ENCODE measurements around the gene MAP1S.

The MAP1S gene, protein sequence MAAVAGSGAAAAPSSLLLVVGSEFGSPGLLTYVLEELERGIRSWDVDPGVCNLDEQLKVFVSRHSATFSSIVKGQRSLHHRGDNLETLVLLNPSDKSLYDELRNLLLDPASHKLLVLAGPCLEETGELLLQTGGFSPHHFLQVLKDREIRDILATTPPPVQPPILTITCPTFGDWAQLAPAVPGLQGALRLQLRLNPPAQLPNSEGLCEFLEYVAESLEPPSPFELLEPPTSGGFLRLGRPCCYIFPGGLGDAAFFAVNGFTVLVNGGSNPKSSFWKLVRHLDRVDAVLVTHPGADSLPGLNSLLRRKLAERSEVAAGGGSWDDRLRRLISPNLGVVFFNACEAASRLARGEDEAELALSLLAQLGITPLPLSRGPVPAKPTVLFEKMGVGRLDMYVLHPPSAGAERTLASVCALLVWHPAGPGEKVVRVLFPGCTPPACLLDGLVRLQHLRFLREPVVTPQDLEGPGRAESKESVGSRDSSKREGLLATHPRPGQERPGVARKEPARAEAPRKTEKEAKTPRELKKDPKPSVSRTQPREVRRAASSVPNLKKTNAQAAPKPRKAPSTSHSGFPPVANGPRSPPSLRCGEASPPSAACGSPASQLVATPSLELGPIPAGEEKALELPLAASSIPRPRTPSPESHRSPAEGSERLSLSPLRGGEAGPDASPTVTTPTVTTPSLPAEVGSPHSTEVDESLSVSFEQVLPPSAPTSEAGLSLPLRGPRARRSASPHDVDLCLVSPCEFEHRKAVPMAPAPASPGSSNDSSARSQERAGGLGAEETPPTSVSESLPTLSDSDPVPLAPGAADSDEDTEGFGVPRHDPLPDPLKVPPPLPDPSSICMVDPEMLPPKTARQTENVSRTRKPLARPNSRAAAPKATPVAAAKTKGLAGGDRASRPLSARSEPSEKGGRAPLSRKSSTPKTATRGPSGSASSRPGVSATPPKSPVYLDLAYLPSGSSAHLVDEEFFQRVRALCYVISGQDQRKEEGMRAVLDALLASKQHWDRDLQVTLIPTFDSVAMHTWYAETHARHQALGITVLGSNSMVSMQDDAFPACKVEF

DNA sequence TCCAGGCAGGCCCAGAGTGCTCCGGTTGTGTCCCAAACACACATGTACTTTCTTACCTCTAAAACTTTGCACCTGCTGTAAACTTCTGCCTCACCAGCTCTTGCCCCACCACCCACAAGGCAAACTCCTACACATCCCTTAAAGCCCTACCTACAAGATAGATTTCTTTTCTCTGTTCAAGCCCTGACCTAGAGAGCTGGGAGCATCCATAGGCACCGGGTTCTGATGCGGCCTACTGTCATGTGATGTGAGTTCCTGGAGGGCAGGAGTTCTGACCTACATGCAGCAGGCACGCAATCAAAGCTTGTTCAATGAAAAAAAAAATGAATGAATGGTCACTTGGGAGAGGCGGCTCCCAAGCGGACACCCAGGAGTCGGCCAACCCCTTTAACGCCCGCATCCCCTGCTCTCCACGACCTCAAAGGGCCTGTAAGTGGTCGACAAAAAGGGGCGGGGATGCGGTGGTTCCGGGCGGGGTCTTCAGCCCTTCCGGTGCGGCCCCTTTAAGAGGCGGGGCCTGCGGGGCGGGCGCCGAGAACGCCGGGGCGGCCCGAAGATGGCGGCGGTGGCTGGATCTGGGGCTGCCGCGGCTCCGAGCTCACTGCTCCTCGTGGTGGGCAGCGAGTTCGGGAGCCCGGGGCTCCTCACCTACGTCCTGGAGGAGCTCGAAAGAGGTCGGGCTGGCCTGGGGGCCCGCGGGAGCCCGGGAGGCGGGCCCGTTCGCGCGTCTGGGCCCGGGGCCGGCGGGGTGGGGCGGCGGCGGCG, at the start of gene MAP1S:
TSS of gene MAP1S (plus strand) at position 534 of the 765 bp plus-strand sequence. CDS start at position 557, 23 bp downstream.
- DNase-seq: peak; percentile 50

DNA sequence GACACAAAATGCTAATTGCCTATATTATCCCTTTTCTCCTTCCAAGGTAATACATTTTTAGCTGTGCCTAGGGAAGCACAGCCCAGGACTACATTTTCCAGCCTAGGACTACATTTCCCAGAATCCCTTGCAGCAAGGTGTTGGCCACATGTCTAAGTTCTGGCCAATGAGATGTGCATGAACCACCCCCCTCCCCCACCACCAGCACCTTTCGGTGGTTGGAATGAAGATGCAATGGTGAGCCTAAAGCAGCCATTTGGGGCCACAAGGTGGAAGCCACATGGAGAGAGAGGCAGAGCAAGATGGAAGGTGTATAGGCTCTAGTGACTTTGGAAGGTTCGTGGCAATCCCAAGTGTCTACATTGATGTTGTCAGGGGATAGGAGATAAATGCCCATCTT, 47.4 kb upstream of the MAP1S start:
- DNase-seq: no peak

DNA sequence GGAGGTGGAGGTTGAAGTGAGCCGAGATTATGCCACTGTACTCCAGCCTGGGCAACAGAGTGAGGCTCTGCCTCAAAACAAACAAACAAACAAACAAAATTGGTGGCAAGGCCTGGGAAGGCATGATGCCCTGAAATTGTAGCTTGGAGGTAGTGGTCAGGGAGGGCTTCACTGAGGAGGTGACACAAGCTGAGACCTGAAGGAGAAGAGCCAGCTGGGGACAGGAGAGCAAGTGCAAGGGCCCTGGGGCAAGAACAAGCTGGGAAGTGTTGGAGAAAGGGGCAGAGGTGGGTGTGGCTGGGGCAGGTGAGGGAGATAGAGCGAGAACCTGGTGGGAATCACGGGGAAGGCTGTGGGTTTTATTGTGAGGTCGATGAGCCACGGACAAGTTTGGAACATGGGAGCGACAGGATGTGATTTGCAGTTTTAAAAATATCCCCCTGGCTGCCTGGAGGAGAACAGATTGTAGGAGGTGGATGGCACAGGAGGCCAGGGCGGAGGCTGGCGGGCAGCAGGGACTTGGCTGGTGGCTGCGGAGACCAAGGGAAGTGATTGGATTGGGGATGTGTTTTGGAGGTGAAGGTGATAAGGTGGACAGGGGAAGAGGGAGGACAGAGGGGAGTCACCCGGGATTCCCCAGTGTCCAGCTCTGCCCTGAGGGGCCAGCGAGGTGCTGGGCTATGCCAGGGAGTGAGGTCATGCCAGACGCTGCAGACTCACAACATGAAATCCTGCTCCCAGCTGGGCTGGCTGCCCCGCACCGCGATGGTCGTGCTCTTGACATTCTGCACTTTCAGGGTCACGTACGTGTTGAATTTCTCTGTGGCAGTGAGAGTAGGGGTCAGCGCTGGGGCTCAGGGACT, 45.1 kb upstream of the MAP1S start:
- no peak for DNase-seq

DNA sequence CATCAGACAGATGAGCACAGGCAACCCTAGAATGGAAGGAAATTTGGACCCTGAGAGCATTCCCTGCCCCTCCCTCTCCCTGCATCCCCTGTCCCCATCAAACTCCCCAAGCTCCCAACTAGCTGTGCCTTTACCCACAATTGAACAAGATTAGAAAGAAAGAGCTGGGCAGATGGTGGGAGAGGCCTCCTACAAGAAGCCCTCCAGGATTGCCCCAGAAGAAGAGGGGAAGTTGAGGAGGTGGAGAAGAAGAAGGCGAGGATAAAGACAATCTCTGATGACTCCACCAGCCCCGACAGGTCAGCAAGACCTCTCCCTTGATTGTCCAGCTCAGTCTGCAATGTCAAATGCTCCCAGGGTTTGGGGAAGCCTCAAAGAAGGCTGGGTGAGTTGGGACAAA, 43.0 kb upstream of the MAP1S start:
- DNase-seq: no peak

DNA sequence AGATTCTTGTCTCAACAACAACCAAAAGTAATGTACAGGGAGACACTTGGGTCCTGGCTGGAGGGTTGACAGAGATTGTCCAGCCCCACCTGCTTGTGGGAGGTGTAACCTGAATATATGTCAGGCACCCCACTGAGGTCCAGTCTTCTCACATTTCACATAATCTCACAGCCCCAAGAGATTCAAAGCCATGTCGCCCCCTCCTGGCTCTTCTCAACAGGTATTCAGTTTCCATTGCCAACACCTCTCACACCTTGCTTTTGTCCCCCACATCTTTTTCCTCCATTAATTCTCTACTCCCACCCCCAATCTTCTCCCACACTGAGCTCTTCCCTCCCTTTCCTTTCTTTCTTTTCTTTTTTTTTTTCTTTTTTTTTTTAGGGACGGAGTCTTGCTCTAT, 42.3 kb upstream of the MAP1S start:
- no peak for DNase-seq

DNA sequence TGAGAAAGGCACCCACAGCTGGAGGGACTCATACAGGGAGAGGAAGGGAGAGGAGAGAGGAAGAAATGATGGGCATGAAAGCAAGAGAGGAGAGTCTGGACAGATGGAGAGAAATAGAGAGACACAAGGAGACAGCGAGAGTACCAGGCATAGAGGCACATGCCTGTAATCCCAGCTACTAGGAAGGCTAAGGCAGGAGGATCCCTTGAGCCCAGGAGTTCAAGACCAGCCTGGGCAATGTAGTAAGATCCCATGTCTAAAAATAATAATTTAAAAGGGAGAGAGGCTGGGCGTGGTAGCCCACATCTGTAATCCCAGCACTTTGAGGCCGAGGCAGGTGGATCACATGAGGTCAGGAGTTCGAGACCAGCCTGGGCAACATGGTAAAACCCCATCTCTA, 40.4 kb upstream of the MAP1S start:
- no peak for DNase-seq

DNA sequence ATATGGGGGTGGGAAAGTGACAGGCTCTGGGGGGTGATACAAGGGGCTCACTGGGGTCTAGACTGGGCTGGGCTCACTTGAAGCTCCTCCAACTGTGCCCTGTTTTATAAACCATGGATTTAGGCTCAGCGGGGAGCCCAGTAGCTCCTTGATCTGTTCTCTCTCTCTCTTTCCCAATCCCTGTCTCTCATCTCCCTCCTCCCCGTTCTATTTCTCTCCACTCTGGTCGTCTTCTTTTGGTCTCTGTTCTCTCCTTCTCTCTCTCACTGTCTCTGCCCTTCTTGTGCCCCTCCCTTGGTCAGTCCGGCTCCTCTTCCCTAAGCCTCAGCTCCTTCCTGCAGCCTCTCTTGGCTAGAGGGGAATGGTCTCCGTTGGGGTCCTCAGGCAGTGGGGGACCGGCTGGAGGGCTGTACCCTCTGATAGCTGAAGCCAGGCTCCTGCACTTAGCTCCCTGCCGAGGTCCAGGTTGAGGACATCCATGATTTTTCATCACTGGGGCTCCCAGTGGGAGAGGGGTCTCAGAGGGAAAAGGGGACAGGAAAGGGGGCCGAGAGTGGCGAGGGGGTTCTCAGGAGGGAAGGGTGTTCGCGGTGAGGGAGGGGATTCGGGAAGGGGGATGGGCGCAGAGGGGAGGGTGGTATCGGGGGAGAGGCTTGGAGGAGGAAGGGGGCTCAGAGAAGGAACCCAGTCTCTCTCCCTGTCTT, 39.6 kb upstream of the MAP1S start:
- DNase-seq: no peak

DNA sequence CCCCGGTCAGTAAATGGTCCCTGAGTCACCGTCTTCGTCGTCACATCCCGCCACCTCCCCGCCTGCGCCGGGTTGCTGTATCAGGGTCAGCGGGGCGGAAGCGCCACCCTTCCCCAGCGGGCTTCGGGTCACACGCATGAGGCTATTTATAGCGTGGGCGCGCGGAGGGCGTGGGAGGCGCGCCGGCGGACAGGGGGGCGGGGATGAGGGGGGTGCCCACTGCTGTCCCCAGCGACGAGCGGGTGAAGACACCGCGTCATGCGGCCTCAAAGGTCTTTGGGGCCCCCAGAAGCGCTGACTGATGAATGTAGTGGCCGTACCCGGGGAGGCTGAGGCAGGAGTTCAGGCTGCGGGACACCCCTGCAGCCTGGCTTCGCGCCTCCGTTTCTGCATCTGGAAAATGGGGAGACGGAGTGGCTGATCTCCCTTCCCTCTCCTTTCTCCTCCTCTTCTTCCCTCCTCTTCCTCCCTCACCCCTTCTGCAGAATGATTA, 39.0 kb upstream of the MAP1S start:
- DNase-seq: peak; percentile 49

DNA sequence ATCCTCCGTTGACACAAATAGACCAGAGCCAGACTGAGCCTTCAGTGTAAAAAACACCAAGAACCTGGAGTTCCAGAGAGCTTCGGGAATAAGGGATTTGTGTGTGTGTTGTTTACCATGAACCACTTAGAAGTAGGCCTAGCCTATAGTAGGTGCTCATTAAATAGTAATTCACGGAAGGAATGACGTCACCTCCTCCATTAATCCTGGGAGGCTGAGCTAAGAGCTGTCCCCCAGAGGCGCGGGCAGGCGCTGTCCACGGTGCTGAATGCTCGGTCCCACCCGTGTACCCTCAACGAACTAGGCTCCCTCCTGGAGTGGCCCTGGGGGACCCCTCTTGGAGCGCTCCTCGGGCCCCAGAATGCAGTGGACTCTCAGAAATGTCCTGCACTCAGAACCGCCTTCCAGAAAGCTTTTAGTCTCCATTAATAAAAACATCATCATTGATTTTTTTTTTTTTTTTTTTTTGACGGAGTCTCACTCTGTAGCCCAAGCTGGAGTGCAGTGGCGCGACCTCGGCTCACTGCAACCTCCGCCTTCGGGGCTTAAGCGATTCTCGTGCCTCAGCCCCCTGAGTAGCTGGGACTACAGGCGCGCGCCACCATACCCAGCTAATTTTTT, 37.7 kb upstream of the MAP1S start:
- DNase-seq: peak; percentile 28

DNA sequence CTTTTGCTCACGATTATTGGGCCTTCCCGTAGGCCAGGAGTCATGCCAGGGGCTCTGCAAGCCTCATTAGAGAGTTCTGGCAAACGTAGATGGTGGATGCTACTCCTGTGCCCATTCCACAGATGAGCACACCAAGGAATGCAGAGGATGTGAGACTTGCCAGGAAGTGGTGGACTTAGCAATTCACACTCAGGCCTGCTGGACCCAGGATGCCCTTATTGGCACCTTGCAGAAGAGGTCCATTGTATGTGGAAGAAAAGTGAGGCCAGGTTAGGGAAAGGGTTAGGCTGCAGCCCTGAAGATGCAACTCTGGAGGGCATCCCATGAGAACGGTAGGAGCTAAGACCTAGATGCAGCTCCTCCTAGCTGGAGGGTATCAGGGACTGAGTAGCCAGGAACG, 37.0 kb upstream of the MAP1S start:
- DNase-seq: no peak

DNA sequence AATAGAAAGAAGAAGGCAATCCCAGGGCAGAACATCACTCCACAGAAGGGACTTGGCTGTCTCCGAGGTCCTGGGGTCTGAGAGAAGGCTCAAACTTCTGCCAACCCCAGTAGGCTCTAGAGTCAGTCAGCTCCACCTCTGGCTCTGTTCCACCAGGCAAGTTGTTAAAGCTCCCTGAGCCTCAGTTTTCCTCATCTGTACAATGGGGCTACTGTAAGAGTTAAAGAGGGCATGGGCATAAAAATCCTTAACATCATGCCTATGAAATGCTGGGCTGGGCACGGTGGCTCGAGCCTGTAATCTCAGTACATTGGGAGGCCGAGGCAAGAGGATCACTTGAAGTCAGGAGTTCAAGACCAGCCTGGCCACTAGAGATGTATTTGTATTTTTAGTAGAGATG, 36.2 kb upstream of the MAP1S start:
- no peak for DNase-seq

DNA sequence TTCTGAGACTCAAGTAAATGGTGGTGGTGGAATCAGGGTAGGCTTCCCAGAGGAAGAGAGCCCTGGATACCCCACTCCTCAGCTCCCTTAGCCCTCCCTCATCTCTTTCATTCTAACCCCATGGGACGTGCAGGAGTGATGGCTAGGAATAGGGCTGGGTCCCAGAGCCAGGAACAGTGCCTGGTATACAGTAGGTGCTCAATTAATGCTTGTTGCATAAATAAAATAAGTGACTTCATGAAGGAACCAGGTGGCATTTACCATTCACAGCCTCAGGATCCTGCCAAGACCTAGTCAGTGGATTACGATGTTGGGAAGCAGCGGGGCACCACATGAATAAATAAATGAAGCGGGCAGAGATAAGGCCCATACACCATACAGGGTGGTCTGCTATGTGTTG, 35.0 kb upstream of the MAP1S start:
- DNase-seq: no peak

DNA sequence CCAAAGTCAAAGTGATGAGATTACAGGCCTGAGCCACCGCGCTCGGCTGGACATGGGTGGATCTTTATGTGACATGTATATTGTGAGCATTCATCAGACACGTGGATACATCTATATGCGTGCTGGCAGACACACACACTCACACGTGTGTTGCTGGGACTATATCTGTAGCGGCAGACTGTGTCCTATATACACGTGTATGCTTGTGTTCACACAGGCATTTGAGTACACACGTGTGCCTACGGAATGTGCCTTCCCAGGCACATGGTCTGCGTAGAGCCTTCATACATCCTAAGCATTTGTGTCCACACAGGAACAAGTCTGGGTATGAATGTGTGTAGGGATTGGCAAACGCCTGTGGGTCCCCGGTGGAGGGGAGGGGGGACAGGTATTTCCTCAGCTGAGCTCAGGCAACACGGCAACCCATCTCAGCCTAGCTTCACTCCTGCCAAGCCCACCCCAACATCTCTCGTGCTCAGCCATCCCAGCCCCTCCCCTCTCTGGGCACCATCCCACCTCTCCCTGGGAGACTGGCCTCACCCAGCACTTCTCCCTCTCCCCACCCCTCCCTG, 33.7 kb upstream of the MAP1S start:
- no peak for DNase-seq

DNA sequence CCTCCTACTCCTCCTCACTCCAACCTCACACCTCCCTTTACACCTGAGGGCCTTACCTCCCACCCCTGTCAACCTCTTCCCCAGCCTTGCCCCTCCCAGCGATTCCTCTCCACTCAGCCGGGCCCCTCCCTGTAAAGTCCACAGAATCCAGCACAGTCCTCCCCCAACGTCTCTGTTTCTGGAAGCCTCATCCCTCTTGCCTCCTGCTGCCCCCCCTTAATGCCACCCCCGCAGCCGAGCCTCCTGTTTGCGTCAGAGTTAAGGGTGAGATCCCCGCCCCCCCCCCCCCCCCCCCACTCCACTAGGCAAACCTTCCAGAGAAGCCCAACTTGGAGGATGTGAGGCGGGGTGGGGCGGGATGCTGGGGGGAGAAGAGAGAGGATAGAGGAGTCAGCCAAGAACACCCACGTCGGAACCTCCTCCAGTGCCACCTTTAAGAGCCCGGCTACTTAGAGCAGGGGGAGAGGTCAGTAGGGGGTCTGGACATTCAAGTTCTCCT, 33.2 kb upstream of the MAP1S start:
- no peak for DNase-seq

DNA sequence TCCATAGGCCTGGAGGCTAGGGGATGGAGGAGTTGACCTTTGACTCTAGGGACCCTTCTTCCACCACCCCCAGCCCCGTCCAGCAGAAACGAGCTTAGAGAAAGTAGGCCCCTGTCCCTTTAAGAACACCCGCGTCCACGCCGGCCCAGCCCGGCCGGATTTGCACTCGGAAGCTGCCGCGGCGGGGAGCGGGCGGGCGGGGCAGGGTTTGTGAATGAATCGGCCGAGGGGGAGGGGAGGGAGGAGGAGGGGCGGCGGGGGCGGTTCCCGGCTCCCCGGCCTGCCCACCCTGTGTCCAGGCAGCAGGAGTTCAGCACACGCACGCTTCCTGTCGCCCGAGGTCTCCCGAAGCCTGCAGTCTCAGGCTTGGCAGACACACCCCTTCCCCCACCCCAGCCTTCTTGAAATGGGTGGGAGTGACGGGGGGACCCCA, 32.7 kb upstream of the MAP1S start:
- no peak for DNase-seq

DNA sequence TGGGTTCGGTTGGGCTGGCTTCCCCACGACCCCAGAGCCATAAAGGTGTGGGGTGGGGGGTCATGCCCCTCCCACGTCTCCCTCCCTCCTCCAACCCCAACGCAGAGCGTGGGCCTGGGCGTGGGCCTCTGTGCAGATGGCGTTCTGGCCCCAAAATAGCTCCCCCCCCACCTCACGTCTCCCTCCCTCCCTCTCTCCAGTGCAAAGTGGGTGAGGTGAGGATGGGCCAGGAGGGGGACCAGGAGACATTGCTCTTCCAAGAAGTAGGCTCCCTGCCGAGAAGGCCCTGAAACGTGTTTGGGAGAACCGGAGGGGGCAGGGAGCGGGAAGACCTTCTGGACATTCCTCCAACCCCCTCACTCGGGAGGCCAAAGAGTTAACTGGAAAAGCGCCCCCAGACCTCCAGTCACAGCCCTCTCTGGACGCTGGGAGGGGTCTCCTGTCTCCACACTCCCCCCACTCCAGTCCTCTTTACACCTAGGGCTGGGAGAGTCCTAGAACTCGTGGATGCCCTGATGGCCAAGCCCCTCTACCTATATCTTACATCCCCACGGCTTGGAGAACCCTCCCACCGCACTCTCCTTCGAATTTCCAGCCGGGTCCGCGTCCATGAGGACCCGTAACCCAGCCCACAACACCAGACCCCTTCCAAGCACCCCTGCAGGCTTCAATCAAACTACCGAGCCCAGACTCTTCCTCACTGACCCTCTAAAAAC, 32.0 kb upstream of the MAP1S start:
- DNase-seq: no peak

DNA sequence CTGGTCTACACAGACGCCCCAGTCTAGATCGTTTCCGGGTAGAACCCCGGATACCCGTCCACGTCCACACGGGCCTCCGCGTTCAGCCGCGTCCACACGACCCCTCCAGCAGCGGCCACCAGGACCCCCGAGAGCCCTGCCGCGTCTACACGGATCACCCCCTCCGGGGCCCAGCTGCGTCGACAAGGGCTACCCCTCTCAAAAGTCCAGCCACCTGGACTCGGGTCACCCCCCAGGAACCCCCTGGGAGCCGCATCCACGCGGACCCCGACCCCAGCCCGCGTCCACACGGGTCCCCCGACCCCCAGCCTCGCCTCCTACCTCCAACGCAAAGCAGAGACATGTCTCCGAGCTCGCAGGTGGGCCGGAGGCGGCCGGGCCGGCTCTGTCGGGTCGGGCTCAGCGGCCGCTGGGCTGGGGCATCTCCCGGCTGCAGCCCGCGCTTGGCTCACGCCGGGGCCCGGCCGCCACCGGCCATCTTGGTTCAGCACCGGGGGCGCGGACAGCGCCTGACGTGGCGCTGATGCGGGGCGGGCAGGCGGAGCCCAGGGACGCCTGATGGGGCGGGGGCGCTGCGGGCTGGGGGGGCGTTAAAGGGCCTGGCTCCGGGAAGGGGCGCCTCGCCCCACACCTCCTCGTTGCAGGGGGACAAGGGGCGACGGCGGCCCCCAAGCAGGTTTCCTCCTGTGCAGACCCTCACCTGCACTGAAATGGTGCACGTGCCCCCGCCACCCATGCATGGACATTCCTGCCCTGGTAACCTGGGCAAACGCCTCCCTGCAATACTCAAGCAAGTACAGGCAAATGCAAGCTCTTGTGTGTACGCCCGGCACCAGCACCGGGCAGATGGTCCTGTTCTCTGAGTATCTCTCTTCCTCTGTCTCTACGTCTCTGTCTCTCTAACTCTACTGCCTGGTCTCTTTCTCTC, 31.2 kb upstream of the MAP1S start, which contains the start of gene UNC13A:
TSS of gene UNC13A (minus strand) at position 498 of the 928 bp plus-strand sequence. CDS start at position 343, 155 bp downstream.
- DNase-seq: peak; percentile 35
